ENCODE results near the gene CD37. TPM values are rescaled to one million over a fixed set of nuclear protein-coding genes. Genes with fewer than 3 reads are reported as not detected.
A peak's percentile ranks its signal among the peaks of the same experiment; 100 is the strongest.

CD37 gene
- total RNA-seq, 1 donor from 2014 or later, result not detected

DNA sequence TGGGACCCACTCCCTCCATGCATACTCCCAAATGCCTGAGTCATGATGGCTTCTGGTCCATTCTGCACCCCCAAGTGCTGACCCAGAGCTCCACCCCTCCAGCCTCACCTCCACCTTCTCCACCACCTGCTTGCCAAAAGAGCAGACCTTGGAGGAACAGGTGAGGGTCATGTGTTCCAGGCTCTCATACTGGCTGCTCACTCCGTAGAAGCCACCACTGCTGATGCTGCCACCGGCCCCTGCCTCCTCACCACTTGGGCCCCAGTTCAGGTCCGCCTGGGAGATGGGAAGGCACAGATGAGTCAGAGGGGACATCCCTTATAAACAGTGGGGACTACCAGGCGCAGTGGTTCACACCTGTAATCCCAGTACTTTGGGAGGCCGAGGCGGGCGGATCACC, 7.9 kb downstream of the CD37 start:
- H3K27me3 Mint-ChIP-seq (ENCODE audit: unreplicated experiment), result peaks cover 17% of the 10 kb centered on the region
- peaks cover 14% of the 10 kb centered on the region for H3K9me3 Mint-ChIP-seq (ENCODE audit: unreplicated experiment)
- H3K4me1 Mint-ChIP-seq (ENCODE audit: low read depth, unreplicated experiment), result peaks cover 12% of the 10 kb centered on the region
- H3K27ac Mint-ChIP-seq (ENCODE audit: unreplicated experiment), result peak overlapping the region; percentile 0
- no peak for DNase-seq
- peaks cover 25% of the 10 kb centered on the region for H3K36me3 Mint-ChIP-seq (ENCODE audit: unreplicated experiment)
- H3K4me3 Mint-ChIP-seq (ENCODE audit: unreplicated experiment), result no peak overlapping the region
- no peak for TF ChIP-seq CTCF (IDR thresholded peaks at IDR 0.05; ENCODE audit: partially characterized antibody, unreplicated experiment)

DNA sequence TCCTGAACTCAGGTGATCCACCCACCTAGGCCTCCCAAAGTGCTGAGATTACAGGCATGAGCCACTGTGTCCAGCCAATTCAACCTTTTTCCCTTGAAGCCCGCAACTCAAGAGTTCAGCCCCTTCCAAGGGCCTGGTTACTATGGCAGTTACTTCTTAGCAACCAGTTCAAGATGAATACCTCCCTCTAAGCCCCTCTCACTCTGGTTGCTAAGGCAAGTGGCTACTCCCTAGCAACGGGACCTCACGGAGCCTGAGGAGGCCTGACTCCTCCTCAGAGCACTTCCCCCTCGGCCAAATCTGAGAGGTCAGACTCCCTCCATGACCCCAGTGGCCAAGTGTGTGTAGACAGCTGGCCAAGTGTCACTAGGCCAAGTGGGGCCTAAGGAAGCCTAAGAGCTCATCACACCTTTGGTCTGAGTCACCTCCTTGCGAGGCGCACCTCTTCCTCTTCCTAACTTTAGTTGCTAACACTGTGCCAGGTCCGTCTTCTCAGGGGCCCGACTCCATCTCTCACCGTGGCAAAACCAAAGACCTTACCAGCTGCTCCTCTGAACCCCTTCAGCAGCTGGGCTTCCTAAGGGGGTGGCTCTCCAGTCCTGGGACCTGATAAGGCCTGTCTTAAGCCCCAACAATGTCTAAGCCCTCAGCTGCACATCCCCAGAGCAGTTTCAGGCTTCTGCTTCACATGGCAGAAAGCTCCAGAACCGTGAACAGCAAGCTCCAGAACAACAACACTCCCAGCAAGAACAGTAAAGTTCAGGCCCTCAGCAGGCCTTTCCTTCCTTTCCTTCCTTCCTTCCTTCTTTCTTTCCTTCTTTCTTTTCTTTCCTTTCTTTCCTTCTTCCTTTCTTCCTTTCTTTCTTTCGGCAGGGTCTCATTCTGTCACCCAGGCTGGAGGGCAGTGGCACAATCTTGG, 9.6 kb downstream of the CD37 start:
- Mint-ChIP-seq H3K4me3 (ENCODE audit: unreplicated experiment) (no peak overlapping the region), H3K4me1 (ENCODE audit: low read depth, unreplicated experiment) (peaks cover 9% of the 10 kb centered on the region), H3K27me3 (ENCODE audit: unreplicated experiment) (peaks cover 8% of the 10 kb centered on the region), H3K36me3 (ENCODE audit: unreplicated experiment) (peaks cover 25% of the 10 kb centered on the region), H3K27ac (ENCODE audit: unreplicated experiment) (no peak overlapping the region), H3K9me3 (ENCODE audit: unreplicated experiment) (peaks cover 10% of the 10 kb centered on the region)
- DNase-seq, result no peak
- no peak for TF ChIP-seq CTCF (IDR thresholded peaks at IDR 0.05; ENCODE audit: partially characterized antibody, unreplicated experiment)

DNA sequence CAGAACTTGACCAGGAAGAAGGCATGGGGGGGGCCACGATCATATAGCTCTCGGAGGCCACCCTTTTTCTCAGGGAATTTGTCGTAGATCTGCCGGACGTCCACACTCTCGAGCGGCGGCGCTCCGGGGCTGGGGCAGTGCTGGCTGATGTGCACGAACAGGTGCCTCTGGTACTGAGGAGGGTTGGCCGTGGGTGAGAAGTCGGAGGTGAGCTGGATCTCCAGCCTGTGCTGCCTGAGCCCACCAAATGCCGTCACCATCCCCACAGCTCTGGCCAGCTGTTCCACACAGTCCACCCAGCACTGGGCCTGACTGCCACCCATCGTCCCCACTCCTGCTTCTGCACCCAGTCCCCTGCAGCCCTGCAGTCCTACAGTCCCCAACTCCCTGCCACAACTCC, 12.0 kb downstream of the CD37 start:
- Mint-ChIP-seq H3K9me3 (ENCODE audit: unreplicated experiment) (peaks cover 5% of the 10 kb centered on the region), H3K36me3 (ENCODE audit: unreplicated experiment) (peaks cover 17% of the 10 kb centered on the region), H3K4me3 (ENCODE audit: unreplicated experiment) (no peak overlapping the region), H3K27ac (ENCODE audit: unreplicated experiment) (no peak overlapping the region), H3K4me1 (ENCODE audit: low read depth, unreplicated experiment) (peaks cover 3% of the 10 kb centered on the region), H3K27me3 (ENCODE audit: unreplicated experiment) (no peaks in the 10 kb centered on the region)
- no peak for DNase-seq
- no peak for TF ChIP-seq CTCF (IDR thresholded peaks at IDR 0.05; ENCODE audit: partially characterized antibody, unreplicated experiment)

GRCh38 chr19:49347835-49348234, 12.6 kb downstream of the CD37 start:
- H3K36me3 Mint-ChIP-seq (ENCODE audit: unreplicated experiment), result peaks cover 13% of the 10 kb centered on the region
- no peak for DNase-seq
- H3K27me3 Mint-ChIP-seq (ENCODE audit: unreplicated experiment), result no peaks in the 10 kb centered on the region
- H3K4me1 Mint-ChIP-seq (ENCODE audit: low read depth, unreplicated experiment), result peaks cover 3% of the 10 kb centered on the region
- peaks cover 5% of the 10 kb centered on the region for H3K9me3 Mint-ChIP-seq (ENCODE audit: unreplicated experiment)
- no peak for TF ChIP-seq CTCF (IDR thresholded peaks at IDR 0.05; ENCODE audit: partially characterized antibody, unreplicated experiment)
- H3K4me3 Mint-ChIP-seq (ENCODE audit: unreplicated experiment), result no peak overlapping the region
- H3K27ac Mint-ChIP-seq (ENCODE audit: unreplicated experiment), result peak overlapping the region; percentile 65

Data from glutamatergic neuron (in vitro differentiated cells).